OCI-LY1 (cell line): Measurements from ENCODE around the gene DCST2.
"Not testable (repeated sequence)": the region's sequence is repeated elsewhere in the genome, so short reads cannot be mapped to it uniquely, and the experiment has no call there.

Source experiments
- H2AFZ ChIP-seq: fragments of 200-600 bp; sonication (generic), shearing (Covaris generic); 2 replicates; pipeline ENCODE4 v1.6.0; 2014; ENCODE audit warnings: antibody characterized with exemption, mild to moderate bottlenecking, low read length
- H3F3A ChIP-seq: fragments of 200-600 bp; sonication (generic), shearing (Covaris generic); 2 replicates; pipeline ENCODE4 v1.6.0; 2014; ENCODE audit warnings: mild to moderate bottlenecking, antibody characterized with exemption, low read length, moderate library complexity; ENCODE audit not compliant: insufficient read depth
- H3K27ac ChIP-seq: fragments of 200-600 bp; sonication (generic); 2 replicates; pipeline ENCODE4 v1.5.1; 2014; ENCODE audit warnings: low read length, mixed run types, mild to moderate bottlenecking, low read depth; ENCODE audit not compliant: poor library complexity, severe bottlenecking
- H3K27me3 ChIP-seq: fragments of 200-600 bp; sonication (generic); 2 replicates; pipeline ENCODE4 v1.6.0; 2014; ENCODE audit warnings: antibody characterized with exemption, mild to moderate bottlenecking, low read length, moderate library complexity; ENCODE audit not compliant: insufficient read depth
- H3K36me3 ChIP-seq: fragments of 200-600 bp; sonication (generic); 2 replicates; pipeline ENCODE4 v1.6.1; 2014; ENCODE audit warnings: mild to moderate bottlenecking, antibody characterized with exemption, low read length, moderate library complexity, mixed read lengths; ENCODE audit not compliant: insufficient read depth
- H3K4me1 ChIP-seq: fragments of 200-600 bp; sonication (generic); 2 replicates; pipeline ENCODE4 v1.5.1; 2014; ENCODE audit warnings: mild to moderate bottlenecking, low read length, moderate library complexity; ENCODE audit not compliant: insufficient read depth, severe bottlenecking
- H3K4me2 ChIP-seq: fragments of 200-600 bp; sonication (generic), shearing (Covaris generic); 2 replicates; pipeline ENCODE4 v1.6.1; 2014; ENCODE audit warnings: low read length
- H3K4me3 ChIP-seq: fragments of 200-600 bp; sonication (generic); 2 replicates; pipeline ENCODE4 v1.5.1; 2014; ENCODE audit warnings: low read length, low read depth, mild to moderate bottlenecking, mixed read lengths; ENCODE audit not compliant: poor library complexity, severe bottlenecking
- H3K79me2 ChIP-seq: fragments of 200-600 bp; shearing (Covaris generic); 2 replicates; pipeline ENCODE4 v1.6.1; 2016; ENCODE audit warnings: mixed run types, low read length, mixed read lengths; ENCODE audit not compliant: insufficient read depth
- H3K9ac ChIP-seq: fragments of 200-600 bp; sonication (generic), shearing (Covaris generic); 2 replicates; pipeline ENCODE4 v1.6.1; 2014; ENCODE audit warnings: mild to moderate bottlenecking, low read length, mixed read lengths
- H3K9me2 ChIP-seq: fragments of 200-600 bp; sonication (generic), shearing (Covaris generic); 2 replicates; pipeline ENCODE4 v1.6.1; 2014; ENCODE audit warnings: low read depth, mild to moderate bottlenecking, low read length, mixed read lengths
- H3K9me3 ChIP-seq: fragments of 200-600 bp; shearing (Covaris generic); 2 replicates; pipeline ENCODE4 v1.6.1; 2014; ENCODE audit warnings: low read length, mixed read lengths
- H4K20me1 ChIP-seq: fragments of 200-600 bp; sonication (generic), shearing (Covaris generic); 2 replicates; pipeline ENCODE4 v1.6.0; 2016; ENCODE audit warnings: mild to moderate bottlenecking, low read length; ENCODE audit not compliant: insufficient read depth
- CTCF ChIP-seq: fragments of 200-600 bp; sonication (generic), shearing (Covaris generic); IDR thresholded peaks from 2 replicates; pipeline ENCODE4 v1.5.1; 2017; ENCODE audit warnings: mild to moderate bottlenecking, antibody characterized with exemption, low read length, moderate library complexity, mixed read lengths
- EZH2 ChIP-seq: fragments of 200-600 bp; sonication (generic), shearing (Covaris generic); IDR thresholded peaks from 2 replicates; pipeline ENCODE4 v1.8.0; 2017; ENCODE audit warnings: borderline replicate concordance, mixed run types, mild to moderate bottlenecking, antibody characterized with exemption, low read length, moderate library complexity, mixed read lengths

The DCST2 gene

GRCh38 chr1:154988058-154988954, 45.3 kb downstream of the DCST2 start:
- Histone ChIP-seq H3F3A (no peaks in the 10 kb centered on the region), H3K4me1 (peaks cover 14% of the 10 kb centered on the region), H3K27me3 (no peaks in the 10 kb centered on the region), H3K27ac (no peak overlapping the region), H3K9me2 (no peaks in the 10 kb centered on the region), H3K4me2 (no peak overlapping the region), H3K79me2 (peaks cover 15% of the 10 kb centered on the region), H3K9me3 (no peaks in the 10 kb centered on the region), H3K9ac (no peak overlapping the region), H4K20me1 (no peaks in the 10 kb centered on the region), H3K4me3 (no peak overlapping the region), H3K36me3 (peaks cover 52% of the 10 kb centered on the region), H2AFZ (no peak overlapping the region)
- TF ChIP-seq CTCF, result no peak

- Histone ChIP-seq H3K27me3 (no peaks in the 10 kb centered on the region), H3K4me1 (peaks cover 20% of the 10 kb centered on the region), H3K36me3 (peaks cover 48% of the 10 kb centered on the region), H3K9me3 (no peaks in the 10 kb centered on the region), H2AFZ (no peak overlapping the region), H3K4me2 (no peak overlapping the region), H3K9ac (no peak overlapping the region), H4K20me1 (no peaks in the 10 kb centered on the region), H3K9me2 (no peaks in the 10 kb centered on the region), H3F3A (no peaks in the 10 kb centered on the region), H3K27ac (no peak overlapping the region), H3K79me2 (peaks cover 15% of the 10 kb centered on the region), H3K4me3 (no peak overlapping the region)
- TF ChIP-seq EZH2, result no peak
- TF ChIP-seq CTCF, result no peak
These were observed 46.3 kb downstream of the DCST2 start for GRCh38 chr1:154987326-154987725.

GRCh38 chr1:154986736-154987135, 46.8 kb downstream of the DCST2 start:
- not testable (repeated sequence) for H3K27ac ChIP-seq, H3K4me3 ChIP-seq, H2AFZ ChIP-seq, H3K9me3 ChIP-seq, H3K9ac ChIP-seq, H4K20me1 ChIP-seq, H3K4me2 ChIP-seq, H3K27me3 ChIP-seq, H3F3A ChIP-seq, H3K9me2 ChIP-seq
- Histone ChIP-seq H3K79me2 (peaks cover 15% of the 10 kb centered on the region), H3K4me1 (peaks cover 23% of the 10 kb centered on the region), H3K36me3 (peaks cover 49% of the 10 kb centered on the region)
